HEK293 (cell line): ENCODE results near the gene SEMA4C.

Experiments used
- CTCF ChIA-PET: fragments of 350-600 bp; formaldehyde crosslinking; extraction: SDS; loops from one replicate; lab custom pipeline; 2021; ENCODE audit warnings: antibody characterized with exemption; lab: Yijun Ruan, JAX
- POLR2A ChIA-PET: fragments of 300-600 bp; formaldehyde crosslinking; extraction: SDS; loops from one replicate; lab custom pipeline; 2020; ENCODE audit warnings: antibody characterized with exemption, inconsistent platforms; lab: Yijun Ruan, JAX
- H3K27ac ChIP-seq: fragments of 200-500 bp; sonication (Bioruptor generic); 2 replicates; pipeline ENCODE4 v1.5.1; 2014; ENCODE audit warnings: low read depth, low read length, control low read depth, inconsistent platforms; ENCODE audit errors: extremely low read depth
- H3K36me3 ChIP-seq, 2 experiments: fragments of 200-500 bp in 1 of 2; sonication (Bioruptor generic) in 1 of 2; 1 replicate in 1 of 2; 2 replicates in 1 of 2; pipeline ENCODE4 v1.5.1; 2014 to 2017; ENCODE audit warnings: inconsistent platforms in 2 of 2, low read length in 2 of 2; ENCODE audit not compliant: control insufficient read depth in 2 of 2, insufficient read depth in 1 of 2
- H3K4me1 ChIP-seq: fragments of 200-500 bp; sonication (Bioruptor generic); 2 replicates; pipeline ENCODE4 v1.5.1; 2014; ENCODE audit warnings: mild to moderate bottlenecking, low read length, inconsistent platforms; ENCODE audit not compliant: control insufficient read depth, insufficient read depth
- H3K4me3 ChIP-seq: 2 replicates; pipeline ENCODE4 v1.5.1; 2011; ENCODE audit warnings: low read depth, mild to moderate bottlenecking, control low read depth, low read length, moderate library complexity
- H3K9me3 ChIP-seq: fragments of 200-500 bp; sonication (Bioruptor generic); 2 replicates; pipeline ENCODE4 v1.5.1; 2014; ENCODE audit warnings: low read depth, low read length, inconsistent platforms; ENCODE audit not compliant: control insufficient read depth, insufficient read depth
- GFI1B ChIP-seq: fragments of 450-650 bp; formaldehyde crosslinking; IDR thresholded peaks from 2 replicates; pipeline ENCODE4 v1.5.1; 2016; ENCODE audit warnings: missing biosample characterization, missing genetic modification characterization
- GLIS2 ChIP-seq: fragments of 450-650 bp; formaldehyde crosslinking; IDR thresholded peaks from 2 replicates; pipeline ENCODE4 v1.5.1; 2016; ENCODE audit warnings: missing biosample characterization, missing genetic modification characterization
- HIC1 ChIP-seq: fragments of 450-650 bp; formaldehyde crosslinking; IDR thresholded peaks from 2 replicates; pipeline ENCODE4 v1.5.1; 2016; ENCODE audit warnings: missing biosample characterization, missing genetic modification characterization
- KLF16 ChIP-seq: fragments of 450-650 bp; formaldehyde crosslinking; IDR thresholded peaks from 2 replicates; pipeline ENCODE4 v1.5.1; 2017; ENCODE audit warnings: missing biosample characterization, missing genetic modification characterization
- MZF1 ChIP-seq: fragments of 450-650 bp; formaldehyde crosslinking; IDR thresholded peaks from 2 replicates; pipeline ENCODE4 v1.5.1; 2017; ENCODE audit warnings: missing biosample characterization, missing genetic modification characterization, borderline replicate concordance
- TRIM28 ChIP-seq: IDR thresholded peaks from 2 replicates; pipeline ENCODE4 v1.6.1; 2011; ENCODE audit warnings: low read length, control low read depth, borderline replicate concordance
- WT1 ChIP-seq: fragments of 450-650 bp; formaldehyde crosslinking; IDR thresholded peaks from 2 replicates; pipeline ENCODE4 v1.5.1; 2016; ENCODE audit warnings: missing biosample characterization, missing genetic modification characterization
- ZBTB20 ChIP-seq: fragments of 450-650 bp; formaldehyde crosslinking; IDR thresholded peaks from 2 replicates; pipeline ENCODE4 v1.5.1; 2016; ENCODE audit warnings: missing biosample characterization, missing genetic modification characterization
- ZBTB26 ChIP-seq: fragments of 450-650 bp; formaldehyde crosslinking; optimal IDR thresholded peaks from 2 replicates; pipeline ENCODE3; 2016; ENCODE audit warnings: missing biosample characterization, mild to moderate bottlenecking, missing genetic modification characterization
- ZNF133 ChIP-seq: fragments of 450-650 bp; formaldehyde crosslinking; IDR thresholded peaks from 2 replicates; pipeline ENCODE4 v1.5.1; 2016; ENCODE audit warnings: missing biosample characterization, missing genetic modification characterization
- ZNF140 ChIP-seq: fragments of 450-650 bp; formaldehyde crosslinking; IDR thresholded peaks from 2 replicates; pipeline ENCODE4 v1.5.1; 2016; ENCODE audit warnings: missing biosample characterization, missing genetic modification characterization
- ZNF157 ChIP-seq: fragments of 450-650 bp; formaldehyde crosslinking; IDR thresholded peaks from 2 replicates; pipeline ENCODE4 v1.5.1; 2016; ENCODE audit warnings: missing biosample characterization, missing genetic modification characterization
- ZNF175 ChIP-seq: fragments of 450-650 bp; formaldehyde crosslinking; IDR thresholded peaks from 2 replicates; pipeline ENCODE4 v1.5.1; 2016; ENCODE audit warnings: missing biosample characterization, missing genetic modification characterization
- ZNF280C ChIP-seq: fragments of 450-650 bp; formaldehyde crosslinking; IDR thresholded peaks from 2 replicates; pipeline ENCODE4 v1.5.1; 2016; ENCODE audit warnings: missing biosample characterization, missing genetic modification characterization
- ZNF302 ChIP-seq: fragments of 450-650 bp; formaldehyde crosslinking; IDR thresholded peaks from 2 replicates; pipeline ENCODE4 v1.5.1; 2016; ENCODE audit warnings: missing biosample characterization, missing genetic modification characterization, low read depth
- ZNF37A ChIP-seq: fragments of 450-650 bp; IDR thresholded peaks from 2 replicates; pipeline ENCODE4 v1.5.1; 2018; ENCODE audit warnings: missing biosample characterization, missing genetic modification characterization
- ZNF426 ChIP-seq: fragments of 450-650 bp; formaldehyde crosslinking; IDR thresholded peaks from 2 replicates; pipeline ENCODE4 v1.5.1; 2017; ENCODE audit warnings: missing biosample characterization, missing genetic modification characterization, mild to moderate bottlenecking, inconsistent platforms, moderate library complexity
- ZNF449 ChIP-seq: fragments of 450-650 bp; formaldehyde crosslinking; IDR thresholded peaks from 2 replicates; pipeline ENCODE4 v1.5.1; 2017; ENCODE audit warnings: missing biosample characterization, mild to moderate bottlenecking, missing genetic modification characterization, moderate library complexity
- ZNF544 ChIP-seq: fragments of 450-650 bp; formaldehyde crosslinking; IDR thresholded peaks from 2 replicates; pipeline ENCODE4 v1.5.0; 2017; ENCODE audit warnings: missing biosample characterization, missing genetic modification characterization
- ZNF560 ChIP-seq: fragments of 450-650 bp; formaldehyde crosslinking; IDR thresholded peaks from 2 replicates; pipeline ENCODE4 v1.5.1; 2017; ENCODE audit warnings: missing biosample characterization, missing genetic modification characterization, borderline replicate concordance
- ZNF639 ChIP-seq: fragments of 450-650 bp; formaldehyde crosslinking; IDR thresholded peaks from 2 replicates; pipeline ENCODE4 v1.5.1; 2016; ENCODE audit warnings: missing biosample characterization, missing genetic modification characterization
- ZNF645 ChIP-seq: fragments of 450-650 bp; formaldehyde crosslinking; IDR thresholded peaks from 2 replicates; pipeline ENCODE4; 2016; ENCODE audit warnings: missing biosample characterization, missing genetic modification characterization
- ZNF747 ChIP-seq: fragments of 450-650 bp; formaldehyde crosslinking; IDR thresholded peaks from 2 replicates; pipeline ENCODE4 v1.5.1; 2016; ENCODE audit warnings: missing biosample characterization, missing genetic modification characterization
- ZNF776 ChIP-seq: fragments of 450-650 bp; formaldehyde crosslinking; IDR thresholded peaks from 2 replicates; pipeline ENCODE4 v1.5.0; 2017; ENCODE audit warnings: missing biosample characterization, missing genetic modification characterization, borderline replicate concordance
- ZSCAN30 ChIP-seq: fragments of 450-650 bp; IDR thresholded peaks from 2 replicates; pipeline ENCODE4 v1.5.1; 2018; ENCODE audit warnings: missing biosample characterization, mild to moderate bottlenecking, missing genetic modification characterization, moderate library complexity
- ZXDB ChIP-seq: fragments of 450-650 bp; formaldehyde crosslinking; IDR thresholded peaks from 2 replicates; pipeline ENCODE4 v1.5.1; 2016; ENCODE audit warnings: missing biosample characterization, missing genetic modification characterization

SEMA4C gene

GRCh38 chr2:96869281-96869821, 529 bp downstream of the SEMA4C start (continued):
- TF ChIP-seq MZF1 (tag by site-specific recombination) (no peak), ZNF302 (tag by site-specific recombination) (no peak), WT1 (tag by site-specific recombination) (no peak), ZNF140 (tag by site-specific recombination) (no peak), GLIS2 (tag by site-specific recombination) (no peak), KLF16 (tag by site-specific recombination) (no peak), ZNF645 (tag by site-specific recombination) (no peak), ZBTB20 (tag by site-specific recombination) (peak; percentile 41; the same call in 1 of the 2 replicates), GFI1B (tag by site-specific recombination) (no peak), ZBTB26 (tag by site-specific recombination) (no peak), ZXDB (no peak), ZNF426 (tag by site-specific recombination) (no peak), ZNF449 (tag by site-specific recombination) (no peak), ZNF133 (tag by site-specific recombination) (no peak), TRIM28 (no peak), ZNF280C (tag by site-specific recombination) (no peak), ZSCAN30 (tag by site-specific recombination) (no peak), ZNF560 (tag by site-specific recombination) (no peak), ZNF157 (no peak), ZNF776 (tag by site-specific recombination) (no peak), ZNF37A (tag by site-specific recombination) (no peak)

GRCh38 chr2:96868555-96869280, 1.2 kb downstream of the SEMA4C start:
- Histone ChIP-seq H3K9me3 (no peaks in the 10 kb centered on the region), H3K4me3 (peak overlapping the region; percentile 87), H3K36me3 (peaks cover 0 to 40% of the 10 kb centered on the region in 2 experiments; a peak in 1 of 3 replicates), H3K27ac (peak overlapping the region; percentile 93), H3K4me1 (peaks cover 3% of the 10 kb centered on the region; the same call in 1 of the 2 replicates)
- POLR2A ChIA-PET: interaction anchor here (0.6 to 3.7 kb wide), 11 partner anchors 8 to 769 kb away, joined by 3 to 39 read pairs (median 4); partner anchors contain the start of genes ANKRD36, ANKRD39 and CNNM3
- CTCF ChIA-PET: interaction anchor here (0.6 to 3.9 kb wide), 12 partner anchors 11 to 244 kb away, joined by 3 to 33 read pairs (median 3); partner anchors contain the start of genes ANKRD36 and ANKRD39
- TF ChIP-seq ZNF544 (tag by site-specific recombination): no peak
- no peak for TF ChIP-seq ZNF175 (tag by site-specific recombination)
- TF ChIP-seq ZNF747 (tag by site-specific recombination): no peak
- TF ChIP-seq HIC1 (tag by site-specific recombination): no peak
- TF ChIP-seq ZNF639: no peak
